ENCODE measurements around the gene PDSS2.

DNA sequence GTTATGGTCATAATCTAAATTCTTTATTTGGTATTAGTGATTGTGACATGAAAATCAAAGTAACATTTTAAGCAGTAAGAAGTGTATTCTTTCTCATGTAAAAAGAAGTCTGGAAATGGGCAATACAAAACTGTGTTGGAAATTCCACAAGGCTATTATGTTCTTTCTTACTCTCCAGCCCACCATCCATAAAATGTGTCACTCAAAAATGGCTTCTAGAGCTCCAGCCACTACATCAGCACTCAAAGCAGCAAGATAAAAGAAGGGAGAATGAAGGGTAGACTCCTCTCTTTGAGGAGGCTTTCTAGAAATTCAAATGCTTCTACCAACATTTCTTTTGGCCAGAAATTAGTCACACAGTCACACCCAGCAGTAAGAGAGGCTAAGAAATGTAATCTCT, 18.4 kb downstream of the PDSS2 start:
- TF ChIP-seq, protein P1, sequence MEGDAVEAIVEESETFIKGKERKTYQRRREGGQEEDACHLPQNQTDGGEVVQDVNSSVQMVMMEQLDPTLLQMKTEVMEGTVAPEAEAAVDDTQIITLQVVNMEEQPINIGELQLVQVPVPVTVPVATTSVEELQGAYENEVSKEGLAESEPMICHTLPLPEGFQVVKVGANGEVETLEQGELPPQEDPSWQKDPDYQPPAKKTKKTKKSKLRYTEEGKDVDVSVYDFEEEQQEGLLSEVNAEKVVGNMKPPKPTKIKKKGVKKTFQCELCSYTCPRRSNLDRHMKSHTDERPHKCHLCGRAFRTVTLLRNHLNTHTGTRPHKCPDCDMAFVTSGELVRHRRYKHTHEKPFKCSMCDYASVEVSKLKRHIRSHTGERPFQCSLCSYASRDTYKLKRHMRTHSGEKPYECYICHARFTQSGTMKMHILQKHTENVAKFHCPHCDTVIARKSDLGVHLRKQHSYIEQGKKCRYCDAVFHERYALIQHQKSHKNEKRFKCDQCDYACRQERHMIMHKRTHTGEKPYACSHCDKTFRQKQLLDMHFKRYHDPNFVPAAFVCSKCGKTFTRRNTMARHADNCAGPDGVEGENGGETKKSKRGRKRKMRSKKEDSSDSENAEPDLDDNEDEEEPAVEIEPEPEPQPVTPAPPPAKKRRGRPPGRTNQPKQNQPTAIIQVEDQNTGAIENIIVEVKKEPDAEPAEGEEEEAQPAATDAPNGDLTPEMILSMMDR (IDR thresholded peaks at IDR 0.05 in 8 of 11, conservative IDR thresholded peaks at IDR 0.05 in 3 of 11): no peak
- no peak for TF ChIP-seq POLR2A (IDR thresholded peaks at IDR 0.05)
